T1000 (cell line): ENCODE measurements around the gene CACNG8.
"Not testable (repeated sequence)": the region's sequence is repeated elsewhere in the genome, so short reads cannot be mapped to it uniquely, and the experiment has no call there.

Source experiments
- DNase-seq: peaks from one replicate; lab custom pipeline; 2025; ENCODE audit warnings: mixed read lengths; lab: John Stamatoyannopoulos, UW

Gene CACNG8

DNA sequence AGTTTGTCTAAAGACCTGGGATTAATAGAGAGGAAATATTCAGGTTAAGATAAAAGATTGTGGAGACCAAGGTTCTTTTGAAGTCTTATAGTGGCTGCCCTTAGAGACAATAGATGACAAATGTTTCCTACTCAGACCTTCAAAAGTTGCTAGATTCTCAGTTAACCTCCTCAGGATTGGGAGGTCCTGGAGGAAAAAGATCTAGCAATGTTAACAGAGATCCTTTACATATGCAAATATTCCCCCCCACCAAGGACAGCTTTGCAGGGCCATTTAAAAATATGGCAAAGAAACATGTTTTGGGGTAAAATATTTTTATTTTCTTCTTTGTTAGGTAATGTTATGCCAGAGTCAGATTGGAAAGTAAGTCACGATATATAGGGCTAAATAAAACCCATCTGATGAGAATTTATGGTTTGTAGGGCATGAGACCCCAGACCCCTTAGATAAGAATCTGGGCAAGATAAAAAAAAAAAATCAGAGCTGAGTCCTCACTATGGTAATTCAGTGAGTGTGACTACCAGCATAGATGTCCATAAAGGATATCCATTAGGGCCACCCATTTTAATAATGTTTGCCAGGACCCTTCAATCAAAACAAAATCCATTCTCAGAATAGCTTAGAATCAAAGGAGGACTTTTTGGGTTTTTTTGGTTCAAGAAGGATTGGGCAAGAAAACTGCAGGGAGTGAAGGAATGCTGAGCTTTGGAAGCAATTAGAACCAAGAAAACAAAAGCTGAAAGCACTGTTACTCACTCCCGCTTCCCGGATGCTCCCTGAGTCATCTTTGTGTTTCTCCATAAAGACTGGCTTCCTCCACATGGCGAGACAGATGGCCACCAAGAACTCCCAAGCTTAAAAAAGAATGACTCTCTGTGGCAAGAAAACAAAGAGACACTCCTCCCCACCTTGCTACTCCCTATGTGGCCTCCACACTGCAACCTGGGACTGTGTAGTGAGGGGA lies 72.8 kb downstream of the CACNG8 start:
- DNase-seq: no peak

- not testable (repeated sequence) for DNase-seq
Measured at GRCh38 chr19:54036542-54036941, 73.8 kb downstream of the CACNG8 start.
